H9 (cell line): ENCODE measurements around the gene KLHL3. TPM values are rescaled to one million over a fixed set of nuclear protein-coding genes. Genes with fewer than 3 reads are reported as not detected.

ENCODE experiments used
- DNase-seq: peaks from one replicate; pipeline ENCODE4 v3.0.0-alpha.2; 2017
- H2AFZ ChIP-seq: one replicate; pipeline ENCODE4 v1.6.1; 2013; ENCODE audit warnings: mild to moderate bottlenecking, low read length, control low read depth, moderate library complexity
- H2AK5ac ChIP-seq: 2 replicates; pipeline ENCODE4 v1.6.1; 2013; ENCODE audit warnings: low read length, control low read depth, mixed read lengths; ENCODE audit not compliant: insufficient read length
- H2BK120ac ChIP-seq: one replicate; pipeline ENCODE4 v1.6.1; 2013; ENCODE audit warnings: low read depth, mild to moderate bottlenecking, low read length, control low read depth, inconsistent platforms; ENCODE audit not compliant: poor library complexity, severe bottlenecking
- H2BK12ac ChIP-seq: 2 replicates; pipeline ENCODE4 v1.6.1; 2013; ENCODE audit warnings: low read length, control low read depth, mixed read lengths, low read depth; ENCODE audit not compliant: insufficient read length
- H2BK15ac ChIP-seq: 2 replicates; pipeline ENCODE4 v1.6.1; 2013; ENCODE audit warnings: low read depth, low read length, control low read depth
- H2BK20ac ChIP-seq: one replicate; pipeline ENCODE4 v1.6.1; 2013; ENCODE audit warnings: low read depth, mild to moderate bottlenecking, low read length, control low read depth, inconsistent platforms; ENCODE audit not compliant: poor library complexity, severe bottlenecking
- H2BK5ac ChIP-seq: 2 replicates; pipeline ENCODE4 v1.6.1; 2013; ENCODE audit warnings: low read length, control low read depth, mixed read lengths; ENCODE audit not compliant: insufficient read length
- H3K14ac ChIP-seq: 2 replicates; pipeline ENCODE4 v1.6.1; 2013; ENCODE audit warnings: low read length, control low read depth; ENCODE audit not compliant: insufficient read depth
- H3K18ac ChIP-seq: 2 replicates; pipeline ENCODE4 v1.6.1; 2013; ENCODE audit warnings: low read depth, mild to moderate bottlenecking, mixed read lengths, low read length, control low read depth; ENCODE audit not compliant: insufficient read length
- H3K23ac ChIP-seq: 2 replicates; pipeline ENCODE4 v1.6.1; 2013; ENCODE audit warnings: low read length, control low read depth, mixed read lengths, low read depth; ENCODE audit not compliant: insufficient read length
- H3K23me2 ChIP-seq: 2 replicates; pipeline ENCODE4 v1.6.1; 2013; ENCODE audit warnings: low read depth, mild to moderate bottlenecking, mixed read lengths, low read length, control low read depth; ENCODE audit not compliant: insufficient read length, poor library complexity, severe bottlenecking
- H3K27ac ChIP-seq: 2 replicates; pipeline ENCODE4 v1.5.1; 2013; ENCODE audit warnings: low read length, control low read depth, mixed read lengths, low read depth; ENCODE audit not compliant: insufficient read length
- H3K27me3 ChIP-seq: 2 replicates; pipeline ENCODE4 v1.6.1; 2013; ENCODE audit warnings: low read length, control low read depth, inconsistent platforms; ENCODE audit not compliant: insufficient read depth
- H3K4ac ChIP-seq: 2 replicates; pipeline ENCODE4 v1.6.1; 2013; ENCODE audit warnings: low read depth, mild to moderate bottlenecking, control low read depth, inconsistent platforms, low read length, moderate library complexity
- H3K4me1 ChIP-seq: 2 replicates; pipeline ENCODE4 v1.6.1; 2013; ENCODE audit warnings: low read length, control low read depth, inconsistent platforms; ENCODE audit not compliant: insufficient read depth
- H3K4me2 ChIP-seq: 2 replicates; pipeline ENCODE4 v1.6.1; 2013; ENCODE audit warnings: low read length, control low read depth, mixed read lengths; ENCODE audit not compliant: insufficient read length, insufficient read depth
- H3K56ac ChIP-seq: 2 replicates; pipeline ENCODE4 v1.6.1; 2013; ENCODE audit warnings: low read depth, mild to moderate bottlenecking, mixed read lengths, low read length, control low read depth; ENCODE audit not compliant: insufficient read length
- H3K79me1 ChIP-seq: 2 replicates; pipeline ENCODE4 v1.6.1; 2013; ENCODE audit warnings: low read depth, mild to moderate bottlenecking, moderate library complexity, low read length, control low read depth, inconsistent platforms; ENCODE audit not compliant: insufficient read depth, poor library complexity, severe bottlenecking
- H3K79me2 ChIP-seq: 2 replicates; pipeline ENCODE4 v1.6.1; 2013; ENCODE audit warnings: low read length, control low read depth, inconsistent platforms; ENCODE audit not compliant: insufficient read depth
- H3K9ac ChIP-seq: 2 replicates; pipeline ENCODE4 v1.6.1; 2013; ENCODE audit warnings: low read length, control low read depth, mixed read lengths; ENCODE audit not compliant: insufficient read length; ENCODE audit errors: extremely low read depth
- H3K9me3 ChIP-seq: one replicate; pipeline ENCODE4 v1.6.1; 2013; ENCODE audit warnings: low read depth, low read length, inconsistent platforms; ENCODE audit not compliant: control insufficient read depth
- H3T11ph ChIP-seq: one replicate; pipeline ENCODE4 v1.6.1; 2013; ENCODE audit warnings: mild to moderate bottlenecking, low read length, control low read depth, inconsistent platforms
- H4K20me1 ChIP-seq: one replicate; pipeline ENCODE4 v1.6.1; 2013; ENCODE audit not compliant: control insufficient read depth, insufficient read length, insufficient read depth
- H4K5ac ChIP-seq: 2 replicates; pipeline ENCODE4 v1.6.1; 2013; ENCODE audit warnings: low read depth, mild to moderate bottlenecking, mixed read lengths, low read length, control low read depth; ENCODE audit not compliant: insufficient read length
- H4K8ac ChIP-seq: replicated peaks from 2 replicates; pipeline ENCODE4 v1.6.1; 2013; ENCODE audit warnings: low read length, control low read depth, mixed read lengths, low read depth; ENCODE audit not compliant: insufficient read length
- H4K91ac ChIP-seq: 2 replicates; pipeline ENCODE4 v1.6.1; 2013; ENCODE audit warnings: low read depth, mild to moderate bottlenecking, moderate library complexity, mixed read lengths, low read length, control low read depth; ENCODE audit not compliant: insufficient read length
- H3K27ac Mint-ChIP-seq, 3 experiments: 2 replicates in 2 of 3; 3 replicates in 1 of 3; pipeline ENCODE4 v1.8.0; 2020 to 2021; ENCODE audit warnings: mixed read lengths in 3 of 3, mild to moderate bottlenecking in 1 of 3, moderate library complexity in 1 of 3
- H3K27me3 Mint-ChIP-seq: 2 replicates; pipeline ENCODE4 v1.8.0; 2021; ENCODE audit warnings: low read depth, mild to moderate bottlenecking, moderate library complexity, mixed read lengths
- H3K36me3 Mint-ChIP-seq, 3 experiments: 2 replicates in 2 of 3; 3 replicates in 1 of 3; pipeline ENCODE4 v1.8.0; 2020 to 2021; ENCODE audit warnings: low read depth in 3 of 3, mixed read lengths in 3 of 3; ENCODE audit not compliant: insufficient read depth in 1 of 3
- H3K4me1 Mint-ChIP-seq, 2 experiments: 2 replicates each; pipeline ENCODE4 v1.8.0; 2020; ENCODE audit warnings: mixed read lengths in 2 of 2
- H3K4me3 Mint-ChIP-seq, 2 experiments: 2 replicates in 1 of 2; 3 replicates in 1 of 2; pipeline ENCODE4 v1.8.0; 2020 to 2021; ENCODE audit warnings: mild to moderate bottlenecking in 2 of 2, mixed read lengths in 2 of 2, moderate library complexity in 1 of 2
- H3K9me3 Mint-ChIP-seq, 2 experiments: 2 replicates in 1 of 2; 3 replicates in 1 of 2; pipeline ENCODE4 v1.8.0; 2020; ENCODE audit warnings: mild to moderate bottlenecking in 2 of 2, mixed read lengths in 2 of 2, moderate library complexity in 1 of 2
- CTCF ChIP-seq: fragments of 200-600 bp; sonication (generic); conservative IDR thresholded peaks from 3 replicates; pipeline ENCODE4 v1.8.0; 2021; ENCODE audit warnings: antibody characterized with exemption, mild to moderate bottlenecking
- WGBS: extraction: QIAGEN DNeasy Blood & Tissue Kit; methylation state at CpG from one replicate; pipeline ENCODE4 v1.1.7; 2013; ENCODE audit warnings: missing lambda C conversion rate, low lambda C conversion rate, mixed read lengths; ENCODE audit not compliant: insufficient read length; ENCODE audit errors: extremely low coverage; 5-methylcytosine and 5-hydroxymethylcytosine counted together
- total RNA-seq: library from RNA; stranded (reverse); gene quantifications from 2 replicates; pipeline ENCODE4 v1.2.1, GENCODE V29; 2021

KLHL3 gene
- total RNA-seq, 1 experiment from 2014 or later = 12.8 TPM

GRCh38 chr5:137696481-137696880 is 39.4 kb downstream of the KLHL3 start:
- Histone ChIP-seq H2BK12ac (no peak overlapping the region), H2BK20ac (no peak overlapping the region), H3K4me2 (no peak overlapping the region), H4K8ac (no peak overlapping the region), H4K5ac (no peak overlapping the region), H3K9me3 (no peaks in the 10 kb centered on the region), H3K23me2 (no peaks in the 10 kb centered on the region), H3K18ac (no peak overlapping the region), H3K9ac (no peak overlapping the region), H3K23ac (no peak overlapping the region), H2BK15ac (no peak overlapping the region), H3K27ac (no peak overlapping the region), H3K4ac (no peak overlapping the region), H2BK5ac (no peak overlapping the region), H4K20me1 (no peaks in the 10 kb centered on the region), H3K79me1 (no peaks in the 10 kb centered on the region), H3K79me2 (no peaks in the 10 kb centered on the region), H3K4me1 (no peaks in the 10 kb centered on the region; the same call in 1 of the 2 replicates), H3K14ac (no peak overlapping the region), H2AK5ac (no peak overlapping the region), H3K27me3 (no peaks in the 10 kb centered on the region), H3T11ph (no peak overlapping the region), H2BK120ac (no peak overlapping the region), H3K56ac (no peak overlapping the region), H2AFZ (no peak overlapping the region), H4K91ac (no peak overlapping the region)
- DNase-seq = no peak
- no peak for TF ChIP-seq CTCF
- Mint-ChIP-seq H3K9me3 (no peaks in the 10 kb centered on the region), H3K4me1 (peaks cover 10 to 22% of the 10 kb centered on the region in 2 experiments), H3K27ac (no peak overlapping the region), H3K36me3 (peaks cover 4 to 23% (median 21%) of the 10 kb centered on the region in 3 experiments; a peak in 6 of 7 replicates), H3K27me3 (no peaks in the 10 kb centered on the region), H3K4me3 (no peak overlapping the region)
- WGBS = no CpG with 5 or more reads among the region's 1 CpG
